HL-60/S4 (cell line): ENCODE data around the gene RMND5A.

Source experiments
- in situ Hi-C: fragments of 300-500 bp; cut with MboI; formaldehyde crosslinking; loops from 2 replicates; pipeline ENCODE4 v1.14.3; 2022; ENCODE audit warnings: low sequenced_read_pairs

RMND5A gene

DNA sequence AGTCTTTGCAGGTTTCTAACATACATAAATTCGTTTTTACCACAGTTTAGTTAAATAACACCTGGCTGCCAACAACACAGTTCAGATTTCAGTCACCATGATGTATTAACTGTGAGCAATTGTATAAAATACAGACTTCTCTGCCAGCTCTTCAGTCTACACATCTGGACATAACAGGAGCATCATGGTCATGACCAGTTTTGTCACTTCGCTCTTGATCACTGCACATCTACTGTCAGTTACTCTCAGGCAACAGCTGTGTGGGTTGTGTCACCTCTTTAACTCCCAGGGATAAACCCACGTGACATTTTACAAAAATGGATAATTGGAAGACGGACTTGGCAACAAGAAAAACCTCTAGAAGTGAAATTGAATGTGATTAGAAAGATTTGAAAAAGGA lies 40.3 kb downstream of the RMND5A start:
- in situ Hi-C loops, result no loop called here

GRCh38 chr2:86764661-86765309 lies 44.7 kb downstream of the RMND5A start:
- in situ Hi-C loops, result no loop called here

DNA sequence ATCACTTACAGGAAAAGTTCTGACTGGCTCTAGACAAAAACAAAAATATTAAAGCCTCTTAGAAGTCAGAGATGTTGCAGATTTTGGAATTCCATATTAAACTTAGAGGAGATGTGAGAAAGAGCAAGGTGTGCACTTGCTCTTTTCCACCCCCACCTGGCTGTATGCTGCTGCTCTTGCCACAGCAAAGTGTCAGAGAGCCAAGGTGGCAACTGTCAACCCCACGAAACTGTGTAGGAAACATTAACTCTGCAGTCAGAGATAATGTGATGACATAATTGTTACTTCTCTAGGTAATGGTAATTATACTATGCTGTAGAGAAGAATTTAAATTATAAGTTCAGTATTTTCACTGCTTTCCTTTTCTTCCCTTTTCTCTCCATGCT lies 45.2 kb downstream of the RMND5A start:
- in situ Hi-C loops, result no loop called here

- in situ Hi-C loops, result no loop called here
Measured at GRCh38 chr2:86768189-86768949, 48.3 kb downstream of the RMND5A start.

DNA sequence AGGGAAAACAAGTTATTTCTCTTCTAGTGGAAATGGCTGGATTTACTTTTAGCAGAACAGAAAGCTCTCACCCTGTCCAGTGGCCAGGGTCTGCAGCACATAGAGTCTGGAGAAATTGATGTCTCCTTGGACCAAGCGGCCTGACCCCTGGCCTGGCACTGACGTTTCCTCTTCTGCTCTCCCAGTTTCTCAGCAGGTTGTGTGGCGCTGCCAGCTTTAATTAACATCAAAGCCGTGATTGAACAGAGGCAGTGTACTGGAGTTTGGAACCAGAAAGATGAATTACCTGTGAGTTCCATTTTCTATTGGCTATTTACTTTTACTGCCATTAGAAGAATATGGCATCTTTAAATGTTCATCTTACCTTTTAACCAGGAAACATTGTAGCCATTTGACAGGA lies 49.7 kb downstream of the RMND5A start:
- in situ Hi-C loops, result no loop called here

DNA sequence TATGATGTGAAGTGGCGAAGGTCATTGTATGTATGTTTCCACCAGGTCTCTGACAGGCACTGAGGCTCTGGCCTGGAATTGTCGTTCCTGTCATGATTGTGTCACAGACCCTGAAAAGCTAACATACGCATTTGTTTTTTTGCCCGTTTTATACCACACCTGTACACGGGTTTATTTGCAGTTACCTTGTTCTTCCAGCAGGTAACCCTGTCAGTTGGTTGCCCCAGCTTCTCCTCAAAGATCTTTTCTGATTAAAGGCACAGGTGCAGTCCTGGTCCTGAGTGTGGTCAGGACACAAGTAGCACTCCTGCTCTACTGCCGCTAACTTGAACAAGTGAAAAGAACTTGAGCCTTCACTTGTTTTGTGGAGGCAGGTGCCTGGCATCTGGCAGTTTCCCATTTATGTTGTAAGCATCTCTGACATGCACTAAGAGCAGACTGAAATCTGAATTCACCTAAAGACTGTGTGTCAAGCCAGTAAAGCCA lies 50.8 kb downstream of the RMND5A start:
- in situ Hi-C loops, result no loop called here

DNA sequence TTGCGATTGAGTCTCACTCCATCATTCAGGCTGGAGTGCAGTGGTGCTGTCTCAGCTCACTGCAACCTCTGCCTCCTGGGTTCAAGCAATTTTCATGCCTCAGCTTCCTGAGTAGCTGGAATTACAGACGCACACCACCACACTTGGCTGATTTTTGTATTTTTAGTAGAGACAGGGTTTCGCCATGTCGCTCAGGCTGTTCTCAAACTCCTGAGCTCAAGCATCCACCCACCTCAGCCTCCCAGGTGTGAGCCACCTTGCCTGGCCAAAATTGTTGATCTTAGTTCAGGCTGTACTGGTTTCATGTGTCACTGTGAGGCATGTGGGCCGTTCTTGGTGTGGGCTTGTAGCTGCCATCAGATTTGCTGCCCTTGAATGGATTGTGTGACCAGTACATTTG lies 52.5 kb downstream of the RMND5A start:
- in situ Hi-C loops, result no loop called here

GRCh38 chr2:86774862-86775261 lies 54.8 kb downstream of the RMND5A start:
- in situ Hi-C loops, result no loop called here

GRCh38 chr2:86775338-86775737 lies 55.2 kb downstream of the RMND5A start:
- in situ Hi-C loops, result no loop called here

- in situ Hi-C loops, result no loop called here
Measured at GRCh38 chr2:86776532-86776931, 56.4 kb downstream of the RMND5A start.

DNA sequence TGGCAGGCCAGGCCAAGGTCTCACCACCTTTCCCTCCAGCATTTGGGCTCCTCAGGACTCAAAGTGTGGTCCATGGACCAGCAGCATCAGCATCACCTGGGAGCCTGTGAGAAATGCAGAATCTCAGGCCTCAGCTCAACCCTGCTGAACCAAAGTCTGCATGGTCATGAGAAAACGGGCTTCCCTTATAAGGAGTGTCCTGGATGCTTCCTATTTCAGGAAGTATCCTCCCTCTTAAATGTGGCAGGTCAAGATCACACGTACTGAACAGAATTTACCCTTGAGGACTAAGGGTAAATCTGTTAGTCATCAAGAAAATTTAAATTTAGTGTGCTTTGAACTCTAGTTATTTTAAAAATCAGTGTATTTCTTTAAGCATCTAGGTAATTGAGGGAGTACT lies 58.9 kb downstream of the RMND5A start:
- in situ Hi-C loops, result no loop called here

DNA sequence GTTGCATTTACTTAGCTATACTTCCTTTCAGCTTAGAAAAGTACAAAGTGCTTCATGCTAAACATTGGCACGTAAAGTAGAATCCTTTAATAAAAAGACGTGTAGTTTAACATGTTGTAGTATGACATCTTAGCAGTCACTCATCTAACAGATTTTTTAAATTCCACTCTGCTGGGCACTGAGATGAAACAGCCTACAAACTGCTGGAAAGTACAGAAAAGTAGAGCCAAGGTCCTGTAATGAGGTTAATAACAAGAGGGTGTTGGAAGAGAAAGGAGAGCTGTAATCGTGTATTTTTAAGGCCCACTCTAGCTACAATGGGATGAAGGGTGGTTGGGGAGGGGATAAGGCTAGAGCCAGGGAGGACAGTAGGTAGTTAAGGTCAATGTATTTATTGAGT lies 59.9 kb downstream of the RMND5A start:
- in situ Hi-C loops, result no loop called here

- in situ Hi-C loops, result no loop called here
Measured at GRCh38 chr2:86781363-86781762, 61.3 kb downstream of the RMND5A start.

- in situ Hi-C loops, result no loop called here
Measured at GRCh38 chr2:86782748-86783147, 62.7 kb downstream of the RMND5A start.

- in situ Hi-C loops, result no loop called here
Measured at GRCh38 chr2:86783615-86784339, 63.7 kb downstream of the RMND5A start.

DNA sequence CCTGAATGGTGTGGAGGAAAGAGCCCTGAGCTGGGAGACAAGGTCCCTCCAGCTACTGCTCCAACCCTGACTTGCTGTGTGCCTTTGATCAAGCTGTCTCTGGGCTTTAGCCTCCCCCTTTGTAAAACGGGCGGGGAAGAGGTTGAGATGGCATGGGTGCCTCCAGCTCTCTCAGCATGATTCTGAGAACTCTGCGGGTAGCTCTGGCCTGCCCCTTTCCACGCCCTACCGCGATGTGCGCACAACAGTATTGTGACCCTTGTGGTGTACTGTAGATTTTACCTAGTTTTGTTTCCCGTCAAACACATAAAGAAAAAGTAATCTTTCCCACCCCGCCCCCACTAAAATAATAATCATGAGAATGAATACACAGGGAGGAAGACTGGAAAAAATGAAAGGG lies 65.4 kb downstream of the RMND5A start:
- in situ Hi-C loops, result no loop called here

GRCh38 chr2:86786001-86786536 lies 66.0 kb downstream of the RMND5A start:
- in situ Hi-C loops, result no loop called here

DNA sequence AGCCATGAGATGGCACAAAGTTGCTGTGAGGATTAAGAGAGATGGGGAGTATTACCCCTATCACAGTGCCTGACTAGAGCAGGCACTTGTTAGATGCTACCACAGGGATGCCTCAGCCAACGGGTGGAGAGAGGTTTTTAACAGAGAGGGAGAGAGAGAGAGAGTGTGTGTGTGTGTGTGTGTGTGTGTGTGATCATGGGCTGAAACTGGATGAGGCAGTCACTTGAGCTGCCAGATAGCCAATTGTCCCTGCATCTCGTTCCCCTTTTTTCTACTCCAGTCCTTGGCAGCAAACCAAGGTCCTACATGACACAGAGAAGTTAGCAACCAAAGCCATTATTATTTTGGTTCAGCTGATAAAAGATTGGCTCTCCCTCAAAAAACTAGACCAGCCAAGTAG lies 67.6 kb downstream of the RMND5A start:
- in situ Hi-C loops, result no loop called here

GRCh38 chr2:86788165-86788564 lies 68.1 kb downstream of the RMND5A start:
- in situ Hi-C loops, result no loop called here

- in situ Hi-C loops, result no loop called here
Measured at GRCh38 chr2:86788881-86789686, 69.0 kb downstream of the RMND5A start.

- in situ Hi-C loops, result no loop called here
Measured at GRCh38 chr2:86789687-86790133, 69.6 kb downstream of the RMND5A start.
